A673 (cell line): ENCODE measurements around the gene ICAM2. TPM values are rescaled to one million over a fixed set of nuclear protein-coding genes. Genes with fewer than 3 reads are reported as not detected.

Experiments used
- BruUV-seq: library from RNA; stranded (reverse); fragments of 400-500 nt; replicated peaks from 2 replicates; lab custom pipeline; 2021; lab: Mats Ljungman, UMichigan
- CTCF ChIA-PET: fragments of 300-600 bp; sonication (Branson Sonifier 250); formaldehyde crosslinking; loops from one replicate; lab custom pipeline; 2022; ENCODE audit warnings: antibody characterized with exemption; lab: Charles Lee
- POLR2A ChIA-PET: fragments of 300-600 bp; sonication (Branson Sonifier 250); formaldehyde crosslinking; loops from one replicate; lab custom pipeline; 2022; ENCODE audit warnings: antibody characterized with exemption; ENCODE audit not compliant: low non-redundant PET; lab: Charles Lee
- DNase-seq: peaks from one replicate; pipeline ENCODE4 v3.0.0-alpha.2; 2015; ENCODE audit warnings: low spot score
- H3K27ac ChIP-seq: fragments of 200-600 bp; sonication (generic); 2 replicates; pipeline ENCODE4 v1.5.1; 2016; ENCODE audit warnings: mixed run types, low read depth, mild to moderate bottlenecking, mixed read lengths, antibody characterized with exemption, low read length; ENCODE audit not compliant: poor library complexity, severe bottlenecking
- H3K27me3 ChIP-seq: fragments of 200-600 bp; sonication (generic); replicated peaks from 2 replicates; pipeline ENCODE4 v1.6.1; 2017; ENCODE audit warnings: mixed run types, low read depth, mild to moderate bottlenecking, mixed read lengths, antibody characterized with exemption, low read length; ENCODE audit not compliant: insufficient read depth, poor library complexity
- H3K36me3 ChIP-seq: fragments of 200-600 bp; sonication (generic); 2 replicates; pipeline ENCODE4 v1.6.1; 2016; ENCODE audit warnings: mixed run types, mild to moderate bottlenecking, mixed read lengths, antibody characterized with exemption, low read length; ENCODE audit not compliant: insufficient read depth, poor library complexity, severe bottlenecking
- H3K4me1 ChIP-seq: fragments of 200-600 bp; sonication (generic); 2 replicates; pipeline ENCODE4 v1.6.1; 2017; ENCODE audit warnings: mixed run types, mild to moderate bottlenecking, mixed read lengths, antibody characterized with exemption, low read length; ENCODE audit not compliant: insufficient read depth, poor library complexity, severe bottlenecking
- H3K4me3 ChIP-seq: fragments of 200-600 bp; sonication (generic); 2 replicates; pipeline ENCODE4 v1.5.1; 2016; ENCODE audit warnings: low read depth, mixed run types, mild to moderate bottlenecking, mixed read lengths, low read length; ENCODE audit not compliant: poor library complexity, severe bottlenecking
- H3K9me3 ChIP-seq: fragments of 200-600 bp; sonication (generic); 2 replicates; pipeline ENCODE4 v1.6.1; 2016; ENCODE audit warnings: mixed run types, low read depth, mild to moderate bottlenecking, mixed read lengths, antibody characterized with exemption, low read length; ENCODE audit not compliant: poor library complexity, severe bottlenecking
- EZH2 ChIP-seq: fragments of 200-600 bp; sonication (generic); IDR thresholded peaks from 2 replicates; pipeline ENCODE4 v1.6.1; 2017; ENCODE audit warnings: borderline replicate concordance, low read depth, mild to moderate bottlenecking, mixed read lengths, antibody characterized with exemption, low read length; ENCODE audit not compliant: poor library complexity, severe bottlenecking
- intact Hi-C: fragments of 100-400 bp; cut with micrococcal nuclease; formaldehyde crosslinking; loops from one replicate; pipeline ENCODE4 v1.10.0; 2022; ENCODE audit not compliant: unreplicated experiment
- total RNA-seq: library from RNA; stranded (reverse); gene quantifications from 2 replicates; pipeline ENCODE4 v1.2.3, GENCODE V29; 2021
- TF ChIP-seq, protein P1 (sequence below): fragments of 300-800, 200-600 bp; sonication (generic); conservative IDR thresholded peaks from 2 replicates; pipeline ENCODE4 v1.5.1; 2017; ENCODE audit warnings: low read depth, mild to moderate bottlenecking, antibody characterized with exemption, low read length, moderate library complexity, mixed read lengths

Gene ICAM2
- total RNA-seq, 1 experiment from 2014 or later: 0.99 TPM

DNA sequence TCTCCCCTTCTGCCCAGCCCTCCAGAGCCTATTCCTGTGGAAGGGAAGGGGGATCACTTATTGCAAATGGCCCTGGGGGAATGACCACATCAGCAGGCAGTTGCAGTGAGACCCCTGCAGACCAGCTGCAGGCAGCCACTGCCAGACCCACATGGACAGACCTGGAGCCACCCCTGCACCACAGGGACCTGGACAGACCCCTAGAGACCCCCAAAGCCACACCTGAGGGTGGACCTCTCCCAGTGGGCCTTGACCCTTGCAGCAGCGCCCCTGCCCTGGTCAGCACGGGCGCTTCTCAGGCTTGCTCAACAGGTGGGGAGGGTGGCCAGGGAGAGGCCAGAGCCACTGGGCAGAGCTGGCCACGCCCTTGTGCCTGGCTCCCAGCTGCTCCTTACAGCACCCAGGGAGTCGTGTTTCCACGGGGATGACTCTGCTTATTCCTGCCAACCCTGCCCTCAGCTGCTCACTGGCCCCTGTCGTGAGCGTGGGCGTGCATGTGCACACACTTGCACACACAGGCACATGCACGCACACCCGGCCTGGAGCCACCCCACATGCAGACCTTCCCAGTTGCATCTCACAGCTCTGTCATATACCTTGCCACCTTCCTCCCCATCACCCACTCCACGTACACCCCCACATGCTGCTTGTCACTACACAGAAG is 46.4 kb downstream of the ICAM2 start:
- intact Hi-C loops: no loop called here
- Histone ChIP-seq H3K9me3 (no peaks in the 10 kb centered on the region), H3K27me3 (no peaks in the 10 kb centered on the region), H3K36me3 (no peaks in the 10 kb centered on the region), H3K27ac (no peak overlapping the region), H3K4me1 (no peaks in the 10 kb centered on the region), H3K4me3 (no peak overlapping the region)
- BruUV-seq: no TSS peak
- ChIA-PET POLR2A (no interaction called here), CTCF (no interaction called here)
- DNase-seq: no peak
- TF ChIP-seq, protein P1, sequence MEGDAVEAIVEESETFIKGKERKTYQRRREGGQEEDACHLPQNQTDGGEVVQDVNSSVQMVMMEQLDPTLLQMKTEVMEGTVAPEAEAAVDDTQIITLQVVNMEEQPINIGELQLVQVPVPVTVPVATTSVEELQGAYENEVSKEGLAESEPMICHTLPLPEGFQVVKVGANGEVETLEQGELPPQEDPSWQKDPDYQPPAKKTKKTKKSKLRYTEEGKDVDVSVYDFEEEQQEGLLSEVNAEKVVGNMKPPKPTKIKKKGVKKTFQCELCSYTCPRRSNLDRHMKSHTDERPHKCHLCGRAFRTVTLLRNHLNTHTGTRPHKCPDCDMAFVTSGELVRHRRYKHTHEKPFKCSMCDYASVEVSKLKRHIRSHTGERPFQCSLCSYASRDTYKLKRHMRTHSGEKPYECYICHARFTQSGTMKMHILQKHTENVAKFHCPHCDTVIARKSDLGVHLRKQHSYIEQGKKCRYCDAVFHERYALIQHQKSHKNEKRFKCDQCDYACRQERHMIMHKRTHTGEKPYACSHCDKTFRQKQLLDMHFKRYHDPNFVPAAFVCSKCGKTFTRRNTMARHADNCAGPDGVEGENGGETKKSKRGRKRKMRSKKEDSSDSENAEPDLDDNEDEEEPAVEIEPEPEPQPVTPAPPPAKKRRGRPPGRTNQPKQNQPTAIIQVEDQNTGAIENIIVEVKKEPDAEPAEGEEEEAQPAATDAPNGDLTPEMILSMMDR: no peak
- no peak for TF ChIP-seq EZH2

DNA sequence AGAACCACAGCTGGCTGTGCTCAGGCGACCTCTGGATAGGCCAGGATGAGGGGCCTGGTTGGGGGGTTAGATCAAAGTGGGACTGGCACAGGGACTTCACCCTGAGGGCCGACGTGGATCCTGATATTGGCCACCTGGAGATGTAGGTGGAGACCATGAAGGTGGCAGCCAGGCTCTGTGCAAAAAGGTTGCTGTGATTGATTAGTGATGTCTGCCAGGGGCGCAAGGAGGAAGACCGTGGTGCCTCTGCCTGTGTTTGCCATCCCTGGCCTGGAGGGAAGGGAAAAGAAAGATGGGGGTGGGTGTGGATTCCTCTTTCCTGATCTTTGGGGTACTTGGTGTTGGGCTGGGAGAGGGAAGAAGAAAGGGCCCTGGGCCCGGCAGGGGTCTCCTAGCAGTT is 47.2 kb downstream of the ICAM2 start:
- no peak for DNase-seq

DNA sequence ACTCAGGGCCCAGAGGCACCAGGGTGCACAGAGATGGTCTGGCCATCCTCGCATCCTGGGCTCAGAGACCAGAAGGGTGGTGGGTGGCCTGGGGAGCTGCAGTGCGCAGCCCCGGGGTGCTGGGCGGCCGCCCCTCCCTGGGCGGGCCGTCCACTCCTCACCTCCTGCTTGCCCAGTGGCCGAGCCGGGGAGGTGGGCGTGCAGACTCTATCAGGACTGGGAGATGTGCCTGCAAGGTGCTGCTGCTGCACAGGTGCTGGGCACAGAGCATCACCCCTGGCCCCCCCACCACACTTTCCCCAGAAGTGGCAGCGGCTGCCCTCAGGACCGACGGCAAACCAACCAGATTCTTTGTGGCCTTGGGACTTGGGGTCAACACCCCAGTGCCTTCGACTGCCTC is 47.6 kb downstream of the ICAM2 start, which contains the start of gene SCN4A:
TSS of gene SCN4A (minus strand) at position 123 of the 400 bp plus-strand sequence. CDS start at position 46, 77 bp downstream.
- H3K36me3 ChIP-seq: no peaks in the 10 kb centered on the region
- no peak within 1 kb of the TSS for H3K27ac ChIP-seq
- no TSS peak for BruUV-seq
- ChIA-PET CTCF (no interaction called here), POLR2A (no interaction called here)
- intact Hi-C loops: no loop called here
- H3K4me3 ChIP-seq: no peak within 1 kb of the TSS
- H3K4me1 ChIP-seq: no peaks in the 10 kb centered on the region
- no peak for TF ChIP-seq EZH2
- TF ChIP-seq, protein P1: no peak
- H3K27me3 ChIP-seq: no peaks in the 10 kb centered on the region
- no peaks in the 10 kb centered on the region for H3K9me3 ChIP-seq
- no peak for DNase-seq

More for the DNA sequence above, 47.2 kb downstream of the ICAM2 start:
- H3K4me1 ChIP-seq: no peaks in the 10 kb centered on the region
- ChIA-PET CTCF (no interaction called here), POLR2A (no interaction called here)
- intact Hi-C loops: no loop called here
- H3K27me3 ChIP-seq: no peaks in the 10 kb centered on the region
- no TSS peak for BruUV-seq
- H3K4me3 ChIP-seq: no peak overlapping the region
- no peaks in the 10 kb centered on the region for H3K9me3 ChIP-seq
- no peak for TF ChIP-seq EZH2
- TF ChIP-seq, protein P1: no peak
- H3K36me3 ChIP-seq: no peaks in the 10 kb centered on the region
- H3K27ac ChIP-seq: no peak overlapping the region
